EL (cell line): ENCODE data around the gene CTNND1.

Experiments used
- DNase-seq: peaks from one replicate; pipeline ENCODE4 v3.0.0-alpha.2; 2016

CTNND1 gene

GRCh38 chr11:57762235-57762861 lies 746 bp downstream of the CTNND1 start:
- no peak for DNase-seq

DNA sequence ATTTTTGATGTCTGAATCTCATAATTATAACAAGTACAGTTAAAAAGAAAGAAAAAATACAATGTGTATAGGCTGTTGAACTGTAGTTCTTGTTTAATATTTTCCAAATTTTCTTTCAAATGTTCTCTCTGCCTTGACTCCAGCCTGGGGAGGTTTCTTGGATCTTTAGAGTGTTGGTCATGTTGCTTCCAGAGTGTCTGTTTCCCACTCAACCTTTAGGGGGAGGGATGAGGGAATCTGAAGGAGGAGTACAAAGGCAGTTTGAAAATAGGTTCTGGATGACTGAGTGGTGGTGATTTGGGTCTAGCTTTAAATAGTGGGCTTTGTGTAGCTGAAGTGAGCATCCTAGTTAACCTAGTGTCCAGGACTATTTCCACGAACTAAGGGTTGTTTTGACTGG lies 2.0 kb downstream of the CTNND1 start:
- DNase-seq = peak; percentile 58

GRCh38 chr11:57764021-57764420 lies 2.4 kb downstream of the CTNND1 start:
- DNase-seq = no peak

DNA sequence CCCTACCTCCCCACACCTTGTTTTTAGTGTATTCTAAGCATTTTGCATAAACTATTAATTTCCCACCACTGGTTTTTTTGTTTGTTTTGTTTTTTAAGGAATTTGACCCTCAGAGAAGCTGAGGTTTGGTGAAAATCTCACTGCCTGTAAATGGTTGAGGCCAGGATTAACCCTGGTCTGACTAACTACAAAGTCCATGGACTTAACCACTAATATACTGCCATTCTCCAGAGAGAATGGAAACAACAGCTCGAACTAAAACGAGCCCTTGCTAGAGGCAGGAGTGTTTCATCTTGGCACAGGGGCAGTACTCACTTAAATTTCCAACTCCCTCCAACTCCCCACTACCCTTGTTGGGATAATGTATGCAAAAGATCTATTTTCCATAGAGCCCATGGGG lies 3.0 kb downstream of the CTNND1 start:
- no peak for DNase-seq

DNA sequence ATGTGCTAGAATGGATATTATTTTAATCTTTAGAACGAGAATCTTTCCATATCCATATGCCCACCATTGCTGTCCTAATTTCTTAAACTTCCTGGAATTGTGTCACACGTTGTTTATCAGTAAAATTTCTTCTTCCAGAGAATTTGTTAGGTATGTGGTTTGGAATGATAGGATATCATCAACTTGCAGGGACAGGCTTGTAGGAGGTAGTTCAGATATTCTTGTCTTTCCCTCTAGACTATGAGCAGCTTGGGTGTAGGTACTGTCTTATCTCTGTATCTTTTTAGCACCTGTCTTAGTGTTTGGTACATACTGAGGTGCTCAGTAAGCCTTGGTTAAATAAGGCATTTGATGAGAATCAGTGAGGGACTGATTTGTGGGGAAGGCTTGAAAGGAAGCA lies 3.4 kb downstream of the CTNND1 start:
- DNase-seq = no peak

DNA sequence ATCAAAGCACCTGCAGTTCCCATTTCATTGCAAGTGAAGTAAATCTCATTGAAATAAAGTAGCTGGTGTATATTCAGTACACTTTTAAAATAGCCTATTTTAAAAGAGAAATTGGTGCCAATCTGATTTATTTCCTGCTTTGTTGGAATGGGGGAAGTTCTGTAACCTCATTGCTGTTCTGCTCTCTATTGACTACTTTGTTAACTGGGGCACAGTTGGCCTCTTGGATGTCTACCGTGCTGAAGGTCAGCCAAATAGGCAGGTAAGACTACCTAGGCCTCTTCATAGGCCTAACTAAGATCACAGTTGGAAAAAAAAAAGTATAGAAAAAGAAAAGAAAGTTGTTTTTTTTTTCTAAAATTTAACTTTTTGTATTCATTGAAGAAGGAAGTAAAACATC lies 9.2 kb downstream of the CTNND1 start:
- DNase-seq = no peak

DNA sequence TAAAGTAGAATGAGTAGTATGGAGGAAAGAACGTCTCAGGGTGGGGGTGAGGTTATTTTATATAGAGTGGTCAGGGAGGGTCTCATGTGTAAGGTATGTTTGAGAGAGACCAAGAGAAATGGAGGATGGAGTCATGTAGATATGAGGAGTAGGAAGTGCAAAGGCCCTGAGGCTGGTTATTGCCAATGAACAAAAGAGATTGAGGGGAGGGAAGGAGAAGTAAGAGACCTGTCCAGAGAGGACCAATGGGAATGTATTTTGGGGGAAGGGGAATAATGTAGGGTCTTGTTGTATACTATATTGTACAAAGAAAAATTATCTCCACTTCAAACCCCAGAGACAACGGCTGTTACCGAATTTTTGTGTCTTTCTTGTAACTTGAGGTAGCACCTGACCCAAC lies 9.8 kb downstream of the CTNND1 start:
- DNase-seq = no peak

- peak; percentile 46 for DNase-seq
Measured at GRCh38 chr11:57772562-57772961, 11.0 kb downstream of the CTNND1 start.

DNA sequence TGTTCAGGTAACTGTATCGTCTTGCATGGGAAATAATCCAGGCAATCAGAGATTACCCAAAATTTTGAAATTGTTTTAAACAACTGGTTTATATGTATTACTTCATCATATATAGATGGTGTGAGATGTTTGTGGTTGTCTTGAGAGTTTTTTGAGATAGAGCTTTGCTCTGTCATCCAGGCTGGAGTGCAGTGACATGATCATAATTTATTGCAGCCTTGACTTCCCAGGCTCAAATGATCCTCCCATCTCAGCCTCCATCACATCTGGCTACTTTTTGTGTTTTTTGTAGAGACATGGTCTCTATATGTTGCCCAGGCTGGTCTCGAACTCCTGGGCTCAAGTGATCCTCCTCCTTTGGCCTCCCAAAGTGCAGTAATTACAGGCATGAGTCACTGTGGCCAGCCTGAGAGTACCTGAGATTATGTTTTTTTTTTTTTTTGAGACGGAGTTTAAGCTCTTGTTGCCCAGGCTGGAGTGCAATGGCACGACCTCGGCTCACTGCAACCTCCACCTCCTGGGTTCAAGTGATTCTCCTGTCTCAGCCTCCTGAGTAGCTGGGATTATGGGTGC lies 11.5 kb downstream of the CTNND1 start:
- no peak for DNase-seq

DNA sequence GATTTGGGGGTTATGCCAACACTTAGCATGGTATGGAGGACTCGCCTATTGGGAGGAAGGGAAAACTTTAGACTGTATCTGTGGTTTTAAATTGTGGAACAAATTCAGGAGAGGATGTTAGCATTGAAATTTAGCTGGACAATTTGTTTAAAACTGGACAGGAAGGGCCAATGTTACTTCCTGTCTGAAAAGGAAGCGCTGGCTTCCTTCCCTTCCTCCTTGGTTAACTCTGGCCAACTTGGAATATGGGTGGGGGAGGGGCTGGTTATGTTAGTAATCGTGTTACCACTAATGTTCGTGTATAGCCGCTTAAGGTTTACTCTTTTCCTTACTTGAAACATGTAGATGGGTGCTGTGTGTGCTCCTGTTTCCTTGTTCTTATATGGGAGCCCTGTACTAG lies 13.9 kb downstream of the CTNND1 start:
- DNase-seq = no peak

DNA sequence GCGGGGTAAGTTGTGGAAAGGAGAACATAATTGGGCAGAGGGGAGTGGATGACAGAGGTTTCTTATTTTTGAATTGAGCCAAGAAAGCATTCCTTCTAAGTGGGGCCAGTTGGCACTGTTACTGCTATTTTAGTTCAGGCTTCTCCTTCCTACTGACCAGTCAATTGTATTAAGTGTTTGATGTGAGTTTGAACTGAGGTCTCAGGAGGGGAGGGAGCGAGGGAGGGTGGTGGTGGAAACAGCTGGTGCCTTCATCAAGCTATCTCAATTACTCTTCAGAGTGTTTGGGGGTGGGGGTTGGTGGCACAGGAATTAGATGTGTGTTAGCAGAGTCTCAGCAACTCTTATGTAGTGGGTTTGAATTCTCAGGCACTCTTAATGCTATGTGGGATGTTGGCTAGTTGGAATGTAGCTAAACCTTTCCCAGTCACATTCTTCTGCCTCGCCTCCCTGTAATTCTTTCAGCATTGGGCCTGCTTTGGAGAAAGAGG lies 14.5 kb downstream of the CTNND1 start:
- peak; percentile 67 for DNase-seq

- DNase-seq = no peak
Measured at GRCh38 chr11:57776577-57777210, 15.1 kb downstream of the CTNND1 start.

DNA sequence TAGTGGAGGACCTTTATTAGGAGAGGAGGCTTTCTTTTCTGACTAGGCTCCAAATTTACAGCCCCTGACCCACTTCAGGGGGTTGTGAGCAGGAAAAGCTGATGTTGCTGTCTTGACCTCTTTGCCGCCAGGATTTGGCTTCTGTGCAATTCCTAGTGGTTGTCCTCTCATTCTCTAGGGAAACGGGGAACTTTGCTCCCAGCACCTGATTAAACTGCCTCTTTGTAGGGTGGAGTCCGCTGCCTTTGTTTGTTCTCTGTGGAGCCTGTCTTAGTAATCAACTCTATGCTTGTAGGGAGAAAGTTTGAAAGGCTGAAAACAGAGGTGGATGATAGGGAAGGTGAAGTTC lies 16.3 kb downstream of the CTNND1 start:
- no peak for DNase-seq

DNA sequence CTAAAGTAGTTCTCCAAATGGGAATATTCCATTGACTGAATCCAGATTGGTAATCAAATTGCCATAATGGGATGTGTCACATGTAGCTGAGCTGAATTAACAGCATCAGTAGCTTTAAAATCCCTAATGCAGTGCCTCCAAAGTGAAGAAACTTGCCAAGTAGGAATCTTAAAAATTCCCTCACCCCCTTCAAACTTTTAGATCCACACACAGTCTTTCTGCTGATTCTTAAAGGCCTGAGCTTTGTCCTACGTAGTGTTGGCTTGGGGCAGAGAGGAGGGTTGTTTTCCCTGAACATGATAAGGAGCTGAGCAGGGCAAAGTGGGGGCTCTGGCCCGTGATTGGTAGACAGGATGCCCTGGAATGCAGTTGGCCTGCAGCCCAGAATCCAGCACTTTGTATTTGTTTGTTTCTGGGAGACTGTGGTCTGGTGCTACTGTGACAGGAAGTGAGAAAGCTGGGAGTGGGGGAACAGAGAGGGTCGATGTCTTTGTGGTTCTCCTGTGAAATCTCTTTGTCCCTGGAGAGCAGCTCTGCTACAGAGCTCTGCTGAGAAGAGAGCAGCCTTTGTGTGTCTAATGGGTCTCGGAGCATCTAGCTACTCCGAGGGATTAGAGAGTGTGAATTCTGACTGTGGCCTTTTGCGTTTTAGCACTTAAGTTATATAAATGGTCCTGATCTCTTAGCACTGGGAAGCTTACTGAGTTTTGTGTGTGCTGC lies 16.9 kb downstream of the CTNND1 start:
- peak; percentile 99 for DNase-seq

- DNase-seq = peak; percentile 70
Measured at GRCh38 chr11:57779276-57779675, 17.7 kb downstream of the CTNND1 start.

GRCh38 chr11:57781529-57781943 lies 19.9 kb downstream of the CTNND1 start:
- no peak for DNase-seq

- DNase-seq = no peak
Measured at GRCh38 chr11:57785072-57785471, 23.5 kb downstream of the CTNND1 start.

DNA sequence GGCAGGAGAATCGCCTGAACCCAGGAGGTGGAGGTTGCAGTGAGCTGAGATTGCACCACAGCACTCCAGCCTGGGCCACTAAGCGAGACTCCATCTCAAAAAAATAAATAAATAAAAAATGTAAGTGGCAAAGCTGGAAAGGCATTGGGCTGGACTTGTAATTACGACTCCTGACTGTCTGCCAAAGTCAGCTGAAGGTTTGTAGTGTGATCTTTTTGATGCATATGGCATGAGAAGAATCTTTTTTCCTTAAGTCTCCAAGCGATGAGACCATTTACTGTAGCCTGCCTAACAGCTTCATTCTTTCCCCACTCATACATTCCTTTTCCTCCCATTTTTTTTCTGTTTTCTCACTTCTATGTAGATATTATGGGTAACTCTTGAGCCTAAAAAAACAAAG lies 24.8 kb downstream of the CTNND1 start:
- DNase-seq = peak; percentile 55

DNA sequence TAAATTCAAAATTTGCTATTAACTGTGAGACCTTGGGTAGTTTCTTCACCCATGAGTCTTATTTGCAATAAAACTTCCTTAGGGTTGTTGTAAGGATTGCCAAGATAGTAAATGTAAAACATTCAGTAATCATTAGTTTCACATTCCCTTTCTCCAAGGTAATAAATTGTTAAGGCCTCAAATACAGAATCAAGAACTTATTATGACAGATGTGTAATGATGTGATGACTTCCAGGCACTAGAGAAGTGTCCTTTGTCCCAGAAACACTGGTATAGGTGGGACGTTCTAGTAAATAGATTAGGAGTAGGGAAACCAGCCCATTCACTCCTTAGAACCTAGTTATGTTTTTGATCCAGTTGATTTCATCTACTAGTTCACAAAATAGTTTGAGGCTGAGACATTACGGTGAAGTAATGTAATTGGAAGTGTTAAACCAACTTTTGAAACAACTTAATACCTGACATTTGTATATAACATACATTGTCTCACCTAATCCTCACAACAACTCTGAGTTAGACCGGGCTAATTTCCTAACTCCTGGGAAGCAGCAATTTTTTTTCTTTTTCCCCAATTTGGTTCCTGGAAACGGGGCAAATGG lies 25.5 kb downstream of the CTNND1 start:
- DNase-seq = no peak

DNA sequence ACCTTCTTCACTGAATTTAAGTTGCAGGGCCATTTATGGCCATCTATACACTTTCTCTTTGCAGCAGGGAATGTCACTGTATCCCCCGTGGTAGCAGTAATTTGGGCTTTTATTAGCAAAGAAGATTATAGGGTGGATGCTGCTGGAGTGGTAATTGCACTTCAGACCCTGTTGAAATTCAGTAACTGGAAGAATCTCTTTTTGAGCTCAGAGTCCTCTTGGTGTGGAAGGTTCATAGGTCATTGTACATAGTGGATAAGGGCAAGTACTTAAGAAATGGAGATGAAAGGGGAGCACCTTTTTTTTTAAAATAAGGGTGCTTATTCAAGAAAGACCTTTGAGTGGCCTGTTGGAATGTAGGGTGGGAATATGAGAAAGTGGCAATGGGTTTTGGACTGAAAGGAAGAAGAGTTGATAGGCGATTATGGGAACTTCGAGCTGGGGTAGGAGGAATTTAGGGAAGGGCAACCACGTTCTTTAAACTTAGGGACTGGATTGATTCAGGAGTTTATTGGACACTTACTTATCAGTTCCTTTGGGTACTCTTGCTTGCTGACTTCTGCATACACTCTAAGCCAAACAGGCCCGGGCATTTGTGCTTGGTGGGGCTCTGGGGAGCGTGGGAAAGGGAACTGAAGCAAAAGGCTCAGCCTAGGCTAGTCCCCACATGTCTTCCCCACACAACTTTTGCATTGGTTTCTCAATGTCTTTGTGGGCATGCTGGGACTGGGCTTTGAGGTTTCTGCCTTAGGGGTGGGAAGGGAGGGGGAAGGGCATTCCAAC lies 26.5 kb downstream of the CTNND1 start:
- DNase-seq = no peak

- DNase-seq = no peak
Measured at GRCh38 chr11:57788703-57789088, 27.1 kb downstream of the CTNND1 start.

GRCh38 chr11:57791321-57792059 lies 29.9 kb downstream of the CTNND1 start:
- DNase-seq = no peak
